GM23338 (cell line): Measurements from ENCODE around the gene ERC1. TPM values are rescaled to one million over a fixed set of nuclear protein-coding genes. Genes with fewer than 3 reads are reported as not detected.

Source experiments
- ATAC-seq: fragments of 200-7000 bp; cut with Tn5 transposase; 3 replicates; pipeline ENCODE4 v1.9.1; 2020
- DNase-seq: peaks from one replicate; pipeline ENCODE4 v3.0.0-alpha.2; 2015; ENCODE audit warnings: low spot score
- H2AFZ ChIP-seq: fragments of 200-600 bp; sonication (generic); 2 replicates; pipeline ENCODE4 v1.8.0; 2016; ENCODE audit warnings: antibody characterized with exemption, mild to moderate bottlenecking, moderate library complexity
- H3F3A ChIP-seq: fragments of 200-600 bp; sonication (generic); replicated peaks from 2 replicates; pipeline ENCODE4 v1.8.0; 2017; ENCODE audit warnings: antibody characterized with exemption, mixed run types, low read depth
- H3K27ac ChIP-seq: fragments of 200-600 bp; sonication (generic); 2 replicates; pipeline ENCODE4 v1.6.1; 2016; ENCODE audit warnings: low read depth
- H3K27me3 ChIP-seq: fragments of 200-600 bp; sonication (generic); 2 replicates; pipeline ENCODE4 v1.8.0; 2016; ENCODE audit warnings: mild to moderate bottlenecking, mixed run types, moderate library complexity; ENCODE audit not compliant: insufficient read depth
- H3K36me3 ChIP-seq: fragments of 200-600 bp; sonication (generic); 2 replicates; pipeline ENCODE4 v1.8.0; 2016; ENCODE audit warnings: mild to moderate bottlenecking; ENCODE audit not compliant: insufficient read depth
- H3K4me1 ChIP-seq: fragments of 200-600 bp; sonication (generic); 2 replicates; pipeline ENCODE4 v1.8.0; 2016; ENCODE audit warnings: mild to moderate bottlenecking, moderate library complexity; ENCODE audit not compliant: insufficient read depth
- H3K4me2 ChIP-seq: fragments of 200-600 bp; sonication (generic); 2 replicates; pipeline ENCODE4 v1.7.1; 2017; ENCODE audit warnings: mixed run types
- H3K4me3 ChIP-seq: fragments of 200-600 bp; sonication (generic); 2 replicates; pipeline ENCODE4 v1.6.1; 2016; ENCODE audit warnings: mixed run types
- H3K79me2 ChIP-seq: fragments of 200-600 bp; sonication (generic); replicated peaks from 2 replicates; pipeline ENCODE4 v1.8.0; 2017; ENCODE audit warnings: mild to moderate bottlenecking; ENCODE audit not compliant: insufficient read depth
- H3K9me2 ChIP-seq: fragments of 200-600 bp; sonication (generic); 2 replicates; pipeline ENCODE4 v1.8.0; 2017; ENCODE audit not compliant: insufficient read depth
- H4K20me1 ChIP-seq: fragments of 200-600 bp; sonication (generic); replicated peaks from 2 replicates; pipeline ENCODE4 v1.8.0; 2017; ENCODE audit warnings: mild to moderate bottlenecking; ENCODE audit not compliant: insufficient read depth
- H3K27ac Mint-ChIP-seq: 2 replicates; pipeline ENCODE4 v1.8.0; 2020; ENCODE audit warnings: inconsistent platforms, mild to moderate bottlenecking, moderate library complexity, mixed read lengths
- H3K27me3 Mint-ChIP-seq: 3 replicates; pipeline ENCODE4 v1.8.0; 2022; ENCODE audit warnings: low read depth, mild to moderate bottlenecking, moderate library complexity, mixed read lengths, inconsistent platforms; ENCODE audit not compliant: insufficient read depth, poor library complexity
- H3K36me3 Mint-ChIP-seq: 3 replicates; pipeline ENCODE4 v1.8.0; 2021; ENCODE audit warnings: low read depth, mild to moderate bottlenecking, inconsistent platforms, moderate library complexity, mixed read lengths
- H3K4me1 Mint-ChIP-seq: 3 replicates; pipeline ENCODE4 v1.8.0; 2020; ENCODE audit warnings: mild to moderate bottlenecking, inconsistent platforms, mixed read lengths
- H3K4me3 Mint-ChIP-seq: 3 replicates; pipeline ENCODE4 v1.8.0; 2021; ENCODE audit warnings: moderate library complexity, mild to moderate bottlenecking, inconsistent platforms, mixed read lengths
- H3K9me3 Mint-ChIP-seq: 3 replicates; pipeline ENCODE4 v1.8.0; 2020; ENCODE audit warnings: moderate library complexity, mild to moderate bottlenecking, inconsistent platforms, mixed read lengths
- ETS1 ChIP-seq: IDR thresholded peaks from 2 replicates; pipeline ENCODE4 v1.6.1; 2016; ENCODE audit warnings: antibody characterized with exemption
- EZH2 ChIP-seq: fragments of 200-600 bp; sonication (generic); IDR thresholded peaks from one replicate; pipeline ENCODE4 v1.8.0; 2017; ENCODE audit warnings: antibody characterized with exemption, mild to moderate bottlenecking, low read depth; ENCODE audit not compliant: unreplicated experiment
- EZH2phosphoT487 ChIP-seq: fragments of 200-600 bp; sonication (generic); IDR thresholded peaks from one replicate; pipeline ENCODE4 v1.8.1; 2018; ENCODE audit warnings: antibody characterized with exemption; ENCODE audit not compliant: unreplicated experiment
- JUNB ChIP-seq: IDR thresholded peaks from one replicate; pipeline ENCODE4 v1.6.1; 2016; ENCODE audit warnings: antibody characterized with exemption; ENCODE audit not compliant: unreplicated experiment
- POLR2AphosphoS5 ChIP-seq: IDR thresholded peaks from 2 replicates; pipeline ENCODE4 v1.6.1; 2016; ENCODE audit warnings: antibody characterized with exemption, low read depth
- REST ChIP-seq: IDR thresholded peaks from one replicate; pipeline ENCODE4 v1.6.1; 2018; ENCODE audit warnings: antibody characterized with exemption; ENCODE audit not compliant: unreplicated experiment
- ZNF114 ChIP-seq: fragments of 250-450 bp; sonication (Bioruptor Pico); IDR thresholded peaks from 2 replicates; pipeline ENCODE4 v1.5.0; 2020; ENCODE audit warnings: mild to moderate bottlenecking, moderate library complexity
- ZNF331 ChIP-seq: fragments of 250-450 bp; sonication (Bioruptor Pico); IDR thresholded peaks from 2 replicates; pipeline ENCODE4 v1.5.0; 2020; ENCODE audit warnings: low read depth, mild to moderate bottlenecking, moderate library complexity
- ZNF462 ChIP-seq: fragments of 250-450 bp; sonication (Bioruptor Pico); IDR thresholded peaks from 2 replicates; pipeline ENCODE4 v1.5.0; 2020; ENCODE audit warnings: mild to moderate bottlenecking, moderate library complexity
- polyA plus RNA-seq: library from polyadenylated mRNA; unstranded; fragments of >200 nt; fragmentation: Nextera tagmentation; extraction: Ambion mirVana; gene quantifications from 2 replicates; pipeline ENCODE4 v1.2.1, GENCODE V29; 2016
- total RNA-seq: library from RNA; depleted of rRNA; stranded (reverse); fragments of >200 nt; shearing (Covaris generic); gene quantifications from 2 replicates; pipeline ENCODE4 v1.2.3, GENCODE V29; 2014
- TF ChIP-seq, protein P1 (sequence below), 2 experiments: fragments of 200-600 bp in 1 of 2; sonication (generic) in 1 of 2; conservative IDR thresholded peaks; 2 replicates each; pipeline versions ENCODE4 v1.5.1 to v1.6.1; 2016 to 2017; ENCODE audit warnings: antibody characterized with exemption in 2 of 2, low read depth in 2 of 2, mild to moderate bottlenecking in 2 of 2, moderate library complexity in 1 of 2

Gene ERC1
- total and polyA plus RNA-seq, 2 experiments from 2014 or later, result 28.1 to 35.3 TPM

GRCh38 chr12:1347294-1347693 lies 356.3 kb downstream of the ERC1 start:
- Histone ChIP-seq H4K20me1 (peaks cover 7% of the 10 kb centered on the region; the same call in 1 of the 2 replicates), H3K27ac (no peak overlapping the region), H3K4me1 (no peaks in the 10 kb centered on the region), H3K27me3 (no peaks in the 10 kb centered on the region), H3K4me2 (no peak overlapping the region), H2AFZ (no peak overlapping the region), H3F3A (no peaks in the 10 kb centered on the region), H3K9me2 (no peaks in the 10 kb centered on the region), H3K36me3 (no peaks in the 10 kb centered on the region), H3K79me2 (no peaks in the 10 kb centered on the region), H3K4me3 (no peak overlapping the region)
- H3K4me3 Mint-ChIP-seq, result no peak overlapping the region
- no peaks in the 10 kb centered on the region for H3K36me3 Mint-ChIP-seq
- no peak for TF ChIP-seq EZH2
- no peak for TF ChIP-seq REST
- TF ChIP-seq ETS1, result no peak
- no peak for TF ChIP-seq ZNF462
- TF ChIP-seq ZNF331, result no peak
- TF ChIP-seq, protein P1, sequence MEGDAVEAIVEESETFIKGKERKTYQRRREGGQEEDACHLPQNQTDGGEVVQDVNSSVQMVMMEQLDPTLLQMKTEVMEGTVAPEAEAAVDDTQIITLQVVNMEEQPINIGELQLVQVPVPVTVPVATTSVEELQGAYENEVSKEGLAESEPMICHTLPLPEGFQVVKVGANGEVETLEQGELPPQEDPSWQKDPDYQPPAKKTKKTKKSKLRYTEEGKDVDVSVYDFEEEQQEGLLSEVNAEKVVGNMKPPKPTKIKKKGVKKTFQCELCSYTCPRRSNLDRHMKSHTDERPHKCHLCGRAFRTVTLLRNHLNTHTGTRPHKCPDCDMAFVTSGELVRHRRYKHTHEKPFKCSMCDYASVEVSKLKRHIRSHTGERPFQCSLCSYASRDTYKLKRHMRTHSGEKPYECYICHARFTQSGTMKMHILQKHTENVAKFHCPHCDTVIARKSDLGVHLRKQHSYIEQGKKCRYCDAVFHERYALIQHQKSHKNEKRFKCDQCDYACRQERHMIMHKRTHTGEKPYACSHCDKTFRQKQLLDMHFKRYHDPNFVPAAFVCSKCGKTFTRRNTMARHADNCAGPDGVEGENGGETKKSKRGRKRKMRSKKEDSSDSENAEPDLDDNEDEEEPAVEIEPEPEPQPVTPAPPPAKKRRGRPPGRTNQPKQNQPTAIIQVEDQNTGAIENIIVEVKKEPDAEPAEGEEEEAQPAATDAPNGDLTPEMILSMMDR (conservative IDR thresholded peaks at IDR 0.05; ENCODE audit: low read depth in 2 of 2), result no peak
- TF ChIP-seq POLR2AphosphoS5, result no peak
- no peak for TF ChIP-seq EZH2phosphoT487
- TF ChIP-seq JUNB, result no peak
- no peak for TF ChIP-seq ZNF114 (CRISPR knock-in tag)
- H3K9me3 Mint-ChIP-seq, result no peaks in the 10 kb centered on the region
- no peak overlapping the region for H3K27ac Mint-ChIP-seq
- ATAC-seq, result no peak
- H3K27me3 Mint-ChIP-seq, result peaks cover 2% of the 10 kb centered on the region
- H3K4me1 Mint-ChIP-seq, result peaks cover 3% of the 10 kb centered on the region; the same call in 1 of the 3 replicates
- no peak for DNase-seq
